GM18868 (cell line): Measurements from ENCODE around the gene RNF224.

Source experiments
- ATAC-seq: cut with Tn5 transposase; IDR thresholded peaks from one replicate; pipeline ENCODE4 v1.9.1; 2021; ENCODE audit warnings: mild to moderate bottlenecking, moderate library complexity; ENCODE audit not compliant: unreplicated experiment

RNF224 gene

DNA sequence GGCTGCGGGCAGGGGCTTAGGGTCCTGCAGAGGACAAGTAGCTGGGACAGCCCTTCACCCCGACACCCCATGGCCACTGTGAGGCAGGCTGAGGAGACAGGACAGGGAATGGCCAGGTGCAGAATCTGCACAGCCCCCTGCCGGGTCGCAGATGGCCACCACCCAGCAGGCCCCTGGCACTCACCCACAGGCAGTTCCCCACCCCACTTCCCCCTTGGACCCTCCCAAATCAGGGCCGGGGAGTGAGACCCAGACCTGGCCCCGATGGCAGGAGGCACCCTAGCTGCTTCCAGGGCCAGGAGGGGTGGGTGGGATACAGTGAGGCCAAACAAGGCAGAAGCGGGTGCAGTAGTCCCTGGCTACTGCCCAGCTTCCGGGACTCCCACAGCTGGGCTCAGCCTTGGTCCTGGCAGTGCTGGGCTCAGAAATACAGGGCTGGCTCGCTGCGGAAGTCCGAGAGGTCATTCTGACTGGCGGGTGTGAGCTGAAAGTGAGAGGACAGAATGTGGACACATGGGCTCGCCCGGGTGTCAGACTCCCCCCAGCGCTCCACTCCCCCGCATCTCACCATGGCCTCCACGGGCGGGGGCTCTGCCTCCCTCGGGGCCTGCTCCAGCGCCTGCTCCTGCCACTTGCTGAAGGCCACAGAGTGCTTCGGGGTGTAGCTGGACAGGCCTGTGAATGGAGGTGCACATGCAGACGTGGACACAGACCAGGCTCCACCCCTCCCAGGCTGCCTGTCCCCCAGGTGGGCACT is 35.4 kb upstream of the RNF224 start:
- no peak for ATAC-seq

DNA sequence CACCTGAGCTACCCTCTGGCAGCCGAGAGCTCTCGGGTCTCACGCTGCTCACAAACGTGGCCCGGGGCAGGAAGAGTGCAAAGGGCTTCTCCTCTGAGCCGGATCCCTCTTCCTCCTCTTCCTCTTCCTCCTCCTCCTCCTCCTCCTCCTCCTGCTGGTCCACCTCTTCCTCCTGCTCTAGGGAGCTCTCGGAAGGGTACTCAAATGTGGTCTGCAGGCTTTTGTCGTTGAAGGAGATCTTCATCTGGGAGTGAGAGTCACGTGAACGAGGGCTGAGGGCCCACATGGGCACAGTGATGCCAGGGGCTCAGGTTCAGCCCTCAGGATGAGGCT is 34.9 kb upstream of the RNF224 start:
- ATAC-seq = no peak

DNA sequence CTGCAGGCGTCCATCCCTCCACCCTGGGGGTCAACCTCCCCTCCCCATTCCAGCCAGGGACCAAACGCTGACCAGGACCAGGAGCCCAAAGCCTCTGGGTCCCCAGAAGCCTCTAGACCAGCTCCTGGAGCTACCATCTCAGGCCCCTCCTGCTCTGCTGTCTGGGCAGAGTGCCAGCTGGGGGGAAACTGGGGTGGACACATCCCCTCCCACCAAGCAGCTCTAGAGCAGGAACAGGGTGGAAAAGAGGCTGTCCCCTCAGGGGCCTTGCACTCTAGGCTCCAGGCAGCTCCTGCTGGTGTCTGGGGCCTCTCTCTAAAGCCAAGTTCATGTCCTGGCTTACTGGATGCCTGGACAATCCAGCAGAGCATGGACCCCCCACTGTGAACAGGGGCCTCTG is 34.4 kb upstream of the RNF224 start:
- ATAC-seq = no peak

DNA sequence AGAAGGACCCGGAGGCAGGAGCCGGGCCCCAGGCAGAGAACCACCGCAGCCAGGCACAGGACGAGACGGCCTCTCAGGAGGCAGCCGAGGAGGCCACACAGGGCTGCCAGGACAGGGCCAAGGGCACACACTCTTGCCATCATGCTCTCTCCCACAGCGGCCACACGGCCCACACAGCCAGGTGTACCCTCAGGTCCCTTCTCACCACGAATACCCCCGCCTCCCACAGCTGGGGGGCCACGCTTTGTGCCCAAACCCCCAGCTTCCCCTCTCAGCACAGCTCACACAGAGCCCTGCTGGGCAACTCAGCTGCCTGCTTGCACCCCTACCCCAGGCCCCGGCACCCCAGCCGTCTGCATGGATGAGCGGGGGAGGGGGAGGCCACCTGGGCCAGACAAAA is 33.5 kb upstream of the RNF224 start:
- no peak for ATAC-seq

DNA sequence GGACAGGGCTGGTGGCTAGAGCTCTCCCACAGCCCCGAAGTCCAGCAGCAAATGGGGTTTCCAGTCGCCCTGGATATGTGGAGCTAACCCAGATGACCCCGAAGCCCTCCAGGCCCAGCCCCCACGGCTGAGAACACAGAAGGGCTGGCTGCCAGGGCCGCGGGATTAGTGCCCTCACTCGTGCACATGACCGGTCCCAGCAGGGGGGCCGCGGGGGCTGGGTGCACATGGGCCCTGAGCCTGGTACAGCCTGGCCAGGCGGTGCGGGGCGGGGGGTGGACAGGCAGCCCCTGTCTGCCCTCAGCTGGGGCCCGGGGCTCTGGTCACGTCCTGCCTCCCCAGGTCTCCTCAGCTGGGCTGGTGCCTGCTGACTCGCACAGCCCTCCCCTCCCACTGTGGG is 32.9 kb upstream of the RNF224 start:
- no peak for ATAC-seq

DNA sequence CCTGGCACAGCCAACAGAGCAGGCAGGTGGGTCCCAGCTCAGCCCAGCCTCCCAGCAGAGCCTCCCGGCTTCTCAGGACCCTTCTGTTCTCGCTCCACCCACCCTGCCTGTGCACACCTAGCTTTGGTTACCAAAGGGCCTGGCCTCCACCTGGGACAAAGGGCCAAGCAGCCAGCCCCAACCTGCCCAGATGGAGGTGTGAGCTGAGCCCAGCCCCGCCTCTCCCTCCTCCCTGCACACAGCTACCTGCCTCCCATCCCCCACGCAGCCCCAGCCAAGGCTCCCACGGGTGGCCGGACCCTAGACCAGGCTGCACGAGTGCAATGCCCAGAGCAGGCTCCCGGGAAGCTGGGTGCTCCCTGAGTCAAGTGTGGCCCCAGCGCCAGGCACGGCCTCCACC is 32.4 kb upstream of the RNF224 start:
- no peak for ATAC-seq

DNA sequence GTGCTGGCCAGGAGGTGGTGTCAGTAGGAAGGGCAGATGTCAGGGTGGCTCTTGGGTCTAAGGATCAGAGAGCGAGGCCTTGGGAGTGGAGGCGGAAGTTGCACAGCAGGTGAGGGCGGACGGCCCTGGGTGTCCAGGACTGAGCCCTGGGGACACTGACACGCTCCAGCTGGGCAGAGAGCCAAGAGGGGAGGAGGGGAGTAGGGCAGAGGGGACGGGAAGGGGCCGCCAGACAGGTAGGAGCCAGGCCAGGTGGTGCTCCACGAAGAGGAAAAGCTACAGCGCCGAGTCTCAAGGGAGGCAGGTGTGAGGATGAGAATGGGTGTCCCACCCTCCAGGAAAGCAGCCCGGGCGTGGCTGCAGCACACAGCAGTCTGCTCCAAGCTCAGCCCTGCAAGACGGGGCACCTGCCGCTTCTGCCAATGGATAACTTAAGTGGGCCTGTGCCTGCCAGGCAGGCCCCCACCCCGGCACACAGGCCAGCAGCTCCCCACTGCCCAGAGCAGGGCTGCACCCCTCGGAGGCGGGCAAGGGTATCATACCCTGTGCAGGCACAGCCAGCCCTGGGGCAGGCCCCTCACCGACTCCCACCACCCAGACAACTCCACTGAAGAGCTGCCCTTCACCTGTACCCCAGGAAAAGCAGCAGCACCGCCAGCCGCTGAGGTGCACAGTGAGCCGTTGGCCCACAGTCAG is 31.6 kb upstream of the RNF224 start:
- no peak for ATAC-seq

DNA sequence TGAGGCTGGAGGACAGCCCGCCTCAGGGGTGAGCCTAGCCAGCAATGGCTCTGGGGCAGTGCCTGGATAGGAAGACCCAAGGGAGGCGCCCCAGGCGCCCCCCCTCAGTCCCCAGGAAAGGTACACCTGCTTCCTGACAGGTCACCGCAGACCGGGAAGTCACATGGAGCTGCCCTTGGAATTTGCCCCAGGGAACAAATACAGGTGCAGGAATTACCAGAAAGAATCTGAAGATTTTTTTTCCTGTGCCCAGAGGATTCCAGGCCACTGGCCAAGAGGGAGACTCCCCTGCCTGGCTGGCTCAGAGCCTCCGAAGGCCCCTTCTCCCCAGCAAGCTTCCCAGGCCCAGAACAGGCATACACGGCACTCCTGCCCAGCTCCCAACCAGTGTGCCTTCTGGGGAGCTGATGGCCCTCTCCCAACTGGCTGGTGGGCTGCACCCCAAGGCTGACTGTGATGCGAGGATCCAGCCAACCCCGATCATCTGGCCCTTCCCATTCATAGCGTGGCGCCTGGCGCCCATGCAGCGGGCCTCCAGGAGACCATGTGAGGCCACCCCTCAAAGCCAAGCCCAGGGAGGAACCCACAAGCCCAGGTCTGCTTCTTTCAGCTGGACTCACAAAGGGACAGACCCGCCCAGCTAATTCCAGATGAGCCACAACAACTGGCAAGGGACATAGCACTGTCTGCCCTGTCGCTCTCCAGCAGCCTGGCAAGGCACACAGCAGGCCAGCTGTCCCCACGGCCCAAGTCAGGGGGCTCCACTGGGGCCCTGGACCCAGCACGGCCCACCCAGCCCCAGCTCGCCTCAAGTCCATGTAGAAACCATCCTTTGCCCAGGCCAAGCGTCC is 29.0 kb upstream of the RNF224 start:
- ATAC-seq = no peak

DNA sequence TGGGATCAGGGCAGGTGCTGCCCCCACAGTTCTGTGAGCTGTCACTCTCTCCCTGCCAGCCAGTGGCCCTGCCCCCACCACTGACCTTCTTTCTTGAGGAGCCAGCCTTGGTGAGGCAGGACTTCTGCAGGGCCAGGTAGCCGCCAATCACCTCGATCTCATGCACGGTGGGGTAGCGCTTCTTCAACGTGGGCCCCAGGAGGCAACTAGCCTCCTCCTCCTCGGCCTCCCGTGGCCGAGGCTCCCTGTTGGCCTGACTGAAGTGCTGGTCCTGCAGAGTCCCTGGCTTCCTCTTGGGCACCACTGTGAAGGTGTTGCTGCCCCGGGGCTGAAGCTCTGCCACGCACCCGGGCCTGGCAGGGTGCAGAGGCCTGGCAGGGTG is 28.4 kb upstream of the RNF224 start:
- ATAC-seq = no peak

DNA sequence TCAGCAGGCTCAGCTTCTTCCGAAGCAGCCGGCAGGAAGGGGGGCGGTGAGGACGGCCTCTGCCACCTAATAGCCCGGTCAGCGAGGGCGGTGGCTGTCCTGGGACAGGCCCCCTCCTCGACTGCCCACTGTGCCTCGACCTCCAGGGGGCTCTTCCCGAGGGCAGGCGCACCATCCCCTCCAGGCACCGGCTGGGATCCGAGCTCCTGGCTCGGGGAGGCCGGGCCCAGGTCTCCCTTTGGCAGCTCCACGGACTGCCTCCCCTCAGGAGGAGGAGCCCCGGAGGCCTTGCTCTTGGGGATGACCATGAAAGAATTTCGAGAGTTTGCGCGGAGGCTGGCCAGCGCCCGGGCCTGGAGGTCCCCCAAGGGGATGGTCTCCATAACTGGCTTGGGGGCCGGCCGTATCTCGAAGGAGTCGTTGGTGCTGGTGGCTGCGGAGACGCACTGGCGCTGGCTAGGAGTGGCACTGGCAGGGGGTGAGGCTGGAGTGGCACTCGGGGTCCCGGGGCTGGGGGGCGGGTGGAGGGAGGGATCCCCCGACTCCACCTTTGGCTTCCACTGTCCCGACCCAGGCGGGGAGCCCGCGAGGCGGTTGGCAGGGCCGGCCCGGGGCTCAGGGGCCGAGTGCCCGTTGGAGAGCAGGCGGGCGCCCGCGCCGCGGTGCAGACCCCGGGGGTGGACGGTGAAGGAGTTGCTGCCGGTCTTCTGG is 27.7 kb upstream of the RNF224 start:
- ATAC-seq = no peak

DNA sequence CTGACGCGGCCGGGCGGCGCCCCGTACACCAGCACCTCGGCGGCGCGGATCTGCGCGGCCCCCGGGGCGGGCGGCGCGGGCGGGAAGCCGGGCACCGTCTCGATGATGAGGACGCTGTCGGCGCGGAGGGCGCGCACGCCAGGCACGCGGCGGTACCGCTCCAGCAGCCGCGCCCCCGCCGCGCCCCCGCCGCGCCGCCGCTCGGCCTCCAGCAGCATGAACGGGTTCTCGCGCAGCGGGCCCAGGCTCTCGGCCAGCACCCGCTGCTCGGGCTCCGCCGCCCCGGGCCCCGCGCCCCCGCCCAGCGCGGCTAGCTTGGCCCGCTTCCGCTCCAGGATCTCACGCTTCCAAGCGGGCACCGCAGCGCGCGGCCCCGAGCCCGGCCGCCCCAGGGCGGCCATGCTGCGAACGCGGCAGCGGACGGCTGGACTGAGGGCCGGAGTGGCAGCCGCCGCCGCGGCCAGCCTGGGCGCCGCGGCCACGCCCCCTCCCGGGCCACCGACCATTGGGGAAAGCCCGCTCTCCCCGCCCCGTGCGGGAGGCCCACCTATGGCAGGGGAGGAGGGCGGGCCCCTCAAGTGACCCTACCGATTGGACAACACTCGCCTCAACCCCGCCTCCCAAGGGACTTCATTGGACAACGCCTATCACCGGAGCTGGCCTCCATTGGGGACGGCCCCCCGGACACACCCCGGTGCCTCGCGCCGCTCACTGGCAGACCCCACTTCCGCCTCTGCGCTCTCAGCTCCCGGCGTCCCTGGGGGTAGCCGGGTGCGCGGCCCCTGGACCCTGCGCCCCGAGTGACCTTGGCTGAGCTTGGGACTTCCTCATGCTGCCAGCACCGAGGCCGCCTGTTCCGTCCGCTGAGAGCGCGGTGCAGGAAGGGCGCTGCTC is 26.7 kb upstream of the RNF224 start, which contains the start of gene TPRN:
TSS of gene TPRN (minus strand) at position 431 of the 894 bp plus-strand sequence. CDS start at position 401, 30 bp downstream.
- ATAC-seq = peak; percentile 88

DNA sequence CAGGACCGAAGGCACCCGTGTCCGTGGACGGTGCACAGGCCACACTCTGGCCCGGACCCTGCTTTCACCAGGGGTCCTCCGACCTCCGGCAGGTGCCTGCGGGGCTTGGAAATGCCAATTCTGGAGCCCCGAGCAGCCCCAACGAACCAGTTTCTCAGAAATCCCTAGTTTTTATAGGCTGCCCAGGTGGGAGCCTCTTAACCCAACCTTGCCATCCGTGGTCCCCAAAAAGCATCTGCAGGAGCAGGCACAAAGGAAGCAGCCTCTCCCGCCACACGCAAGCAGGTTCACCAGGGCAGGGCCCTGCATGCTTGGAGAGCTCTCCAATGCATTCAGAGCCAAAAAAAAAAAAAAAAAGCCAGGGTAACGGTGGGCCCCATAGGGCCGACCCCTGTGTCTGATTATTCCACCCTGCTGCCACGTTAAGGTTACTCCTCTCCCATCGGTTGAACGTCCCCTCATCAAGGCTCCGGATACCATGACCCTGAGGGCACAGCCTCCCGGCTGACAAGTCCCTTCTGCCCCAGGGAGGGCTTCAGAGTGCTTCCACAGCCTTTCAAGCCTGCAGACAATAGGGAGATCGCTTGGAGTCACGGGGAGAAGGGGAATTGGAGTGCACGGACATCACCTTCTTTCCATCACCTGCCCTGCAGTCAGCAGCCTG is 26.0 kb upstream of the RNF224 start:
- ATAC-seq = no peak

DNA sequence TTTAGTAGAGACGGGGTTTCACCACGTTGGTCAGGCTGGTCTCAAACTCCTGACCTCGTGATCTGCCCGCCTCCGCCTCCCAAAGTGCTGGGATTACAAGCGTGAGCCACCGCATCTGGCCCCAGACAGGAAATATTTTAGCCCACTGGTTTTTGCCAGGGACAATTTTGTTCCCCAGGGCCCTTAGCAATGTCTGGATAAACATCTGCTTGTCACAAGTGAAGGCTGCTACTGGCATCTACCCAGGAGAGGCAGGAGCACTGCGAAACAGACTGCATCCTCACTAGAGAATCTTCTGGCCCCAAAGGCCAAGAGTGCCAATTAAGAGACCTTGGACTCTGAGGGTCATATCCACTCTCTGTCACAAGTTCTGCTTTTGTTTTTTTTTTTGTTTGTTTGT is 24.3 kb upstream of the RNF224 start:
- ATAC-seq = no peak

DNA sequence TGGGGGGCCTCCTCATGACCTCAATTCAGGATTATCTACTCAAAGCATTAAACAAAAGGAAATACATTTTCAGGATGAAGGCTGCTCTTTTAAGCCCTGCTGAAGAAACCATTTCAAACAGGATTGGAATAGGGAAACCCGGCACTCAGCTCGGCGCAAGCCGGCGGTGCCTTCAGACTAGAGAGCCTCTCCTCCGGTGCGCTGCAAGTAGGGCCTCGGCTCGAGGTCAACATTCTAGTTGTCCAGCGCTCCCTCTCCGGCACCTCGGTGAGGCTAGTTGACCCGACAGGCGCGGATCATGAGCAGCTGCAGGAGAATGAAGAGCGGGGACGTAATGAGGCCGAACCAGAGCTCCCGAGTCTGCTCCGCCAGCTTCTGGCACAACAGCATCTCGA is 22.6 kb upstream of the RNF224 start:
- no peak for ATAC-seq

DNA sequence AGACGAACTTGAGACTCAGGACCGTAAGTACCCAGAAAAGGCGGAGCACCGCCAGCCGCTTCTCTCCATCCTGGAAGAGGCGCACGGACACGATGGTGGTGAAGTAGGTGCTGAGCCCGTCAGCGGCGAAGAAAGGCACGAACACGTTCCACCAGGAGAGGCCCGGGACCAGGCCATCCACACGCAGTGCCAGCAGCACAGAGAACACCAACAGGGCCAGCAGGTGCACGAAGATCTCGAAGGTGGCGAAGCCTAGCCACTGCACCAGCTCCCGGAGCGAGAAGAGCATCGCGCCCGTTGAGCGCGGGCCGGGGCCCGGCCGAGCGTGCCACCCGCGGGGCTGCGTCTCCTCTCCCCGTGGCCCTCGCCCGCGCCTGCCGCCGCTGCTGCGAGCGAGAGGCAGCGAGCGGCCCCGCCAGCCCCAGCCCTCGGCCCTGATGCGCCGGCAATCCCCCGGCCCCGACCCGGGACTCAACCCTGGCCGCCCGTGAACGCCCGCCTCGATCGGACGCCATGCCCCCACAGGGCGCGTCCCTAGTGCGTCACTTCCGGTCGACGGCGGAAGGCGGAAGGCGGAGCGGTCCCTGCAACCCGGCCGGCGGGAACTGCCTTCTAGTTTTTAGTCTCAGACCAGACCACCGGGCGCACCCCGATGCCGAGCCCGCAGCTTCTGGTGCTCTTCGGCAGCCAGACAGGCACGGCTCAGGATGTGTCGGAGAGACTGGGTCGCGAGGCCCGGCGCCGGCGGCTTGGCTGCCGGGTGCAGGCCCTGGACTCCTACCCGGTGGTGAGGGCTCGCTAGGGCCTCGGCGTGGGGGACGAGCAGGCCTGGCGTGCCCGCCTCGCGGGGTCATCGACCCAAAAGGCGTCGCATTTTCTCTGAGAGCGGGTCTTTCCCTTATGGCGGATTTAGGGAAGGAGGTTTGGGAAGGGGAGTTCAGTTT is 21.9 kb upstream of the RNF224 start, which contains the start of the genes NDOR1 and TMEM203:
TSS of gene NDOR1 (plus strand) at position 575 of the 944 bp plus-strand sequence. CDS start at position 653, 78 bp downstream.
TSS of gene TMEM203 (minus strand) at position 523 of the 944 bp plus-strand sequence. CDS start at position 289, 234 bp downstream.
- peak; percentile 43 for ATAC-seq

DNA sequence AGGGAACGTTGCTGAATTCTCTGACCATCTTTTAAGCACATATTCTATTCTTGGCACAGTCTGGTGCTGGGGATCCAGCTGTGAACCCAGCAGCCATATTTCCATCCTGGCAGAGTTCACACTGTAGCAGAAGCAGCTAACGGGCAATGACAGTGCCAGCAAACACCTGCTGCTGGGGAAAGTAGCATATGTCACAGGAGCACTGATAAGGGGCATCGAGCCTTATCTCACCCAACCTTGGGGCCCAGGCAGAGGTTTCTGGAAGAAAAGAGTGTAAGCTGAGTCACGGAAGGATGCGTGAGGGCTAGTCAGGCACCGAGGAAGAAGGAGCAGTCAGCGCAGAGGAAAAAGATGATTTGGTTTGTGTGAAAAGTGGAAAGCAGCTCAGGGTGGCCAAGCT is 20.7 kb upstream of the RNF224 start:
- no peak for ATAC-seq

DNA sequence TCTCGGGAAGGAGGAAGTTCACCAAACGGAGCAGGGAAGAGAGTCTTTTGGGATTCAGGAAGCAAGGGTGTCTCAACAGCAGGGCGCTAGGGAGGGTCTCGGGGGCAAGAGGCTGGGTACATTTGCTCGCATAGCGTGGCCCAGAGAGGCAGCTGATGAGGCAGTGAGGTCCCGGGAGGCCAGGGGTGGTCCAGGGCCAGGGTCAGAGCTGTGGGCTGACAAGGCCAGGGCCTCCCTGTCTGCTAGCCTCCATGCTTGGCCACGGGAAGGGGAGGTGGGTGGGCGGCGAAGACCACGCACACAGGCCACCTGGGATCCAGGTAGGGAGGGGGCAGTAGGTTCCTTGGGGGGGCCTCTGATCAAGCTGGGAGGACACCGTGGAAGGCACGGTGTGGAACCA is 15.8 kb upstream of the RNF224 start:
- no peak for ATAC-seq

DNA sequence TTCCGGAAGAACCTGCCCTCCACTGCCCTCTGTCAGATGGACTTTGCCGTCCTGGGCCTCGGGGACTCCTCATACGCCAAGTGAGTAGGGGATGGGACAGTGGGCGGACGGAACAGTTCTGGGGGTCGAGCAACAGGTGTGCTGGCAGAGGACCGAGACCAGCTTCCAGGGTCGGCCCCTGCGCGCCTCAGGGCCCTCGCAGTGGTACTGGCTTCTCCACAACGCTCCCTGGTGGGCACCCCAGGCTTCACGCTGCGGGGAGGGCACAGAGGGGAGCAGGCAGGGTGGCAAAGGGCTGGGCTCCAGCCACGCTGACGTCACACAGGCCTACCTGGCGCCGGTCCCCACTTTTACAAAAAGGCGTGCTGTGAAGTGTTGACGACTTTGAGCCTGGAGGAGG is 14.8 kb upstream of the RNF224 start:
- no peak for ATAC-seq
